MM.1S (cell line): Measurements from ENCODE around the gene TMEM221.

ENCODE experiments used
- EZH2 ChIP-seq: fragments of 300-600 bp; sonication (generic); optimal IDR thresholded peaks from 2 replicates; pipeline ENCODE3; 2017; ENCODE audit warnings: low read depth, mild to moderate bottlenecking, antibody characterized with exemption, low read length, mixed read lengths
- TF ChIP-seq, protein P1 (sequence below): fragments of 300-600 bp; sonication (generic); IDR thresholded peaks from 2 replicates; pipeline ENCODE4 v1.5.1; 2016; ENCODE audit warnings: antibody characterized with exemption, low read length, mixed read lengths

- TF ChIP-seq, protein P1, sequence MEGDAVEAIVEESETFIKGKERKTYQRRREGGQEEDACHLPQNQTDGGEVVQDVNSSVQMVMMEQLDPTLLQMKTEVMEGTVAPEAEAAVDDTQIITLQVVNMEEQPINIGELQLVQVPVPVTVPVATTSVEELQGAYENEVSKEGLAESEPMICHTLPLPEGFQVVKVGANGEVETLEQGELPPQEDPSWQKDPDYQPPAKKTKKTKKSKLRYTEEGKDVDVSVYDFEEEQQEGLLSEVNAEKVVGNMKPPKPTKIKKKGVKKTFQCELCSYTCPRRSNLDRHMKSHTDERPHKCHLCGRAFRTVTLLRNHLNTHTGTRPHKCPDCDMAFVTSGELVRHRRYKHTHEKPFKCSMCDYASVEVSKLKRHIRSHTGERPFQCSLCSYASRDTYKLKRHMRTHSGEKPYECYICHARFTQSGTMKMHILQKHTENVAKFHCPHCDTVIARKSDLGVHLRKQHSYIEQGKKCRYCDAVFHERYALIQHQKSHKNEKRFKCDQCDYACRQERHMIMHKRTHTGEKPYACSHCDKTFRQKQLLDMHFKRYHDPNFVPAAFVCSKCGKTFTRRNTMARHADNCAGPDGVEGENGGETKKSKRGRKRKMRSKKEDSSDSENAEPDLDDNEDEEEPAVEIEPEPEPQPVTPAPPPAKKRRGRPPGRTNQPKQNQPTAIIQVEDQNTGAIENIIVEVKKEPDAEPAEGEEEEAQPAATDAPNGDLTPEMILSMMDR, result no peak
- no peak for TF ChIP-seq EZH2
Measured at GRCh38 chr19:17418710-17419109, 29.8 kb downstream of the TMEM221 start.
